HG02623 (cell line): ENCODE data around the gene IL5.
"Not testable (repeated sequence)": the region's sequence is repeated elsewhere in the genome, so short reads cannot be mapped to it uniquely, and the experiment has no call there.

Experiments
- ATAC-seq: cut with Tn5 transposase; IDR thresholded peaks from one replicate; pipeline ENCODE4 v1.9.1; 2021; ENCODE audit warnings: moderate library complexity; ENCODE audit not compliant: unreplicated experiment

IL5 gene

DNA sequence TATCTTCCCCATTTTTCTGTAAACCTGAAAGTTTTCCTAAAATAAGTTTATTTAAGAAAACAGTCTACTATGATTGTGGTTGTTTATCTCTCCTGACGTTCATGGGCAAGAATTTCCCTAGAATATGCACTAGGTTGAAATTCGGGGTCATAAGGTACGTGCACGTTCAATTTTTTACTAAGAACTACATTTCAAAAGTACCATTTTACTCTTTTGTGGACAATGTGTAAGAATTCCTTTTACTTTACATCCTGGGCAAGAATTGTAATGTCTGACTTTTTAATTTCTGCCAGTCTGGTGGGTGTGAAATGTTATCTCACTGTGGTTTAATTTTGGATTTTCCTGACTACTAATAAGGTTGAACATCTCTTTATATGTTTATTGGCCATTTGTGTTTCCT, 12.4 kb downstream of the IL5 start:
- ATAC-seq: no peak

DNA sequence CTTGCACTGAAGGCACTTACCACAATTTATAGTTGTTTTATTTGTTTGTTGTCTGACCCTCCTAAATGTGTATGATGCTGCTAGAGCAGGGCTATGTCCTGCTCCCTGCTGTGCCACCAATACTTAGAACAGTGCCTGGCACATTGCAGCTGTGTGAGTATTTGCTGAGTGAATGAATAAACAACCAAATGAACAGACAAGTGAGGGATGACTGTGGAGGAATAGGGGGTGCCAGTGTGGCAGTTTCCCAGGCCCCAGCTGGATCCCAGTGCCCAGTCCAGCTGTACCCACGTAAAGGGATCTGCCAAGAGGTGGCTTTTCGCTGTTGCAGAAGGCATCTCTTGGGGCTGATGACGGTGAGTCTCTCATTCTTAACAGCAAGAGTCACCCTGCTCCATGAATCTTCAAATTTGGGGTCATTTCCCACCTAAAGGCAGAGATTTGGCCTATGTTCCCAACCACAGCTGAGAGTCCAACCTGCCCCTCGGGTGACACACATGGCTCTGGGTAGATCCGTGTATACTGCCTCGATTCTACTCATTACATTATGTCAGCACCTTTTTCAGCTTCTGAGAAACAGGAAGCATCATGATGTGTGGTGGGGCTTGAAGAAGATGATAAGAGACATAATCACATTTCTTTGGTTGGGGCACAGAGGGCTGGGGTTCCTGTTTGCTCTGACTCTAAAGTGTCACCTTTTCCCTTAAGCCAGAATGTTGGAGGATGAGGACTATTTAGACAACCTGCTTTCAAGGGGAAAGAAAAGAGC, 14.3 kb downstream of the IL5 start:
- no peak for ATAC-seq

DNA sequence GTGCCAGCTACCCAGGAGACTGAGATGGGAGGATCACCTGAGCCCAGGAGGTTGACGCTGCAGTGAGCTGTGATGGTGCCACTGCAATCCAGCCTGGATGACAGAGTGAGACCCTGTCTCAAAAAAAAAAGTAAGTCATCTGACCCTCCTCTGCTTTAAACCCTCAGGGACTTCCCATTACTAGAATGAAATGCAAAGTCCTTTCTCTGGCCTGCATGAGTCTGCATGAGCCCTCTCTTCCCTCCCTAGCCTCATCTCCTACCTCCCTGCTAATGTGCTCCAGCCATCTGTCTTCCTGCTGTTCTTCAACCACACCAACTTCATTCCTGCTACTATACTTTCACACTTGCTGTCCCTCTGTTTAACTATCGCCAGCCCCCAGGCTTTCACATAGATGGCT, 15.3 kb downstream of the IL5 start:
- ATAC-seq: no peak

DNA sequence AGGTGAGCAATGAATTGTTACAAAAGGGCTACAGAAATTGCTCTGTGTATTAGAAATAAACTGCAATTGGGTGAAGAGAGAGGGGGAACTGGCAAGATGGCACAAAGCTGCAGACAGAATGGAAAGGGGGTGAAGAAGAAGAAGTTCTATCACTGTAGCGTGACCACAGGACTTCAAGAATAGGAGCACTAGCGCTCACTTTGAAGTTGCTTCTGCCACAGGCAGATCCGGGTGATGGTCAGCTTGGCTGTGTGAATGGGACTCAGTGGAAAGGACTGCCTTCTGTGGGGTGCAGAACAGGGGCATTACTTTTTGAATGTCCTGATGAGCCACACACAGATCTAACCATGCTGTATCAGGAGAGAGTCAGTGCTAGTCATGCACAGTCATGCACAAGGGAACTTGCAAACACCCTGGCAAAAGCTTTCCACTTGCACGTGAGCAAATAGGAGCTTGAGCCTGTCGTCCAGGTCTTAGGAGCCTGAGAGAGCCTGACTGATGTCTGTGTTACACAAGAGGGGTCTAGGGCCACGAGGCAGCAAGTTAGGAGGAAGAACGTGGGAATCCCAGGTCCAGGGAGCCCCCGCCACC, 16.3 kb downstream of the IL5 start:
- no peak for ATAC-seq

DNA sequence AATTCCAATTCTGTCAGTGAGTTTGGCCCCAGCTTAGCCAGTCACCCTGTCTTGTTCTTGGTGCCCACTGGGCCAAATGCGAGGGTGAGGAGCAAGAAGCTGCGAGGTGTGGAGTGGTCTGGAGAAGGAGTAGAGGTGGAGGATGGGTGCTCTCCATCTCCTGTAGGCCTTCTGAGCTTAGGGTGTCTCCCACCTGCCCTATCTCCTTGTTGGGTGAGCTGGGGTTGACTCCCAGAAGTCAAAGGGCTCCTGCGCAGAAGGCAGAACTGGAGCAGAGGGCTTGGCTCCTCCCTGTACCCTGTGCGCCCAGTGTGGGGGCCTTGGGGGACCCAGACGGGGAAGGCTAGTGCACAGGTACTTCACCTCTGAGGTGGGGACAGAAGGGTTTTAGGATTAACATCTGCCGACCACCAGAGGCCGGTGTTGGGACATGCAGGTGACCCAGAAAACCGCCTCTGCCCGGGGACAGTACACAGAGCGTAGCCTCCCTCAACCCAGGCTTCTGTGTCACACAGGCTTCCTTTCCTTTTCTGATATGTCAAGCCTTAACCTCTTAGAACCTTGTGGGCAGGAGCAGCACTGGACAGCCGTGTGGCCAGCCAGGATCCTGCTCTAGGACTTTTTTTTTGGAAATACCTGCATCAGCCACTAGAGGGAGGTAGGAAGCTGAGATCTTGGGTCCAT, 16.9 kb downstream of the IL5 start:
- peak; percentile 39 for ATAC-seq

DNA sequence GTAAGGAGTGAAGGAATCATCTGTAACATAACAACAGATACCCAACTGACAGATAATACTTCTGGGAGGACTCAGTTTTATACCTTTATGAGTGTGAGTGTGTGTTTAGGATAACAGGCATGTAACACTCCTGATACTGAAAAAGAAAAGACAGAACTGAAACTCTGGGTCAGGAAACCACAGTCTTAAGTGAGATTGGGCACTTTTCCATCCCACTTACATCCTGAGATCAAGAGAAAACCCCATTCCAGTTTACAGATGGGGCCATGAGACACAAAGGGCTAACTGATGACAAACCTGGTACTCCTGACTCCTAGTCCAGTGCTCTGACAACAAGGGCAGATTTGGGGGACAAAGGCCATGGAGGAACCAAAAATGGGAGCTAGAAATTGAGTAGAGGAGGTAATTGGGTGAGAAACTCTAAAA, 18.0 kb downstream of the IL5 start:
- peak; percentile 79 for ATAC-seq

DNA sequence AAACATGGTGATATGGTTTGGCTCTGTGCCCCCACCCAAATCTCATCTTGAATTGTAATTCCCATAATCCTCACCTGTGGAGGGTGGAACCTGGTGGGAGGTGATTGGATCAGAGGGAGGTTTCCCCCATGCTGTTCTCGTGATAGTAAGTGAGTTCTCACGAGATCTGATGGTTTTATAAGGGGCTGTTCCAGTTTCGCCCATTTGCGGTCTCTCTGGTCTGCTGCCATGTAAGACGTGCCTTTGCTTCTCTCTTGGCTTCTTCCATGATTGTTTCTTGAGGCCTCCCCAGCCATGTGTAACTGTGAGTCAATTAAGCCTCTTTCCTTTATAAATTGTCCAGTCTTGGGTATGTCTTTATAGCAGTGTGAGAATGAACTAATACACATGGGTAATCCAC, 18.4 kb downstream of the IL5 start:
- ATAC-seq: not testable (repeated sequence)

DNA sequence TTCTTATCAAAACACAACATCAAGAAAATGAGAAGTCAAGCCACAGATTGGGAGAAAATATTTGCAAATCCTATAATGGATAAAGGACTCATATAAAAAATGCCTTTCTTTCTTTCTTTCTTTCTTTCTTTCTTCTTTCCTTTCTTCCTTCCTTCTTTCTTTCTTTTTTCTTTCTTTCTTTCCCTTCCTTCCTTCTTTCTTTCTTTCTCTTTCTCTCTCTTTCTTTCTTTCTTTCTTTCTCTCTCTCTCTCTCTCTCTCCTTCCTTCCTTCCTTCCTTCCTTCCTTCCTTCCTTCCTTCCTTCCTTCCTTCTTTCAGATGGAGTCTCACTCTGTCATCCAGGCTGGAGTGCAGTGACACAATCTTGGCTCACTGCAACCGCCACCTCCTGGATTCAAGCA, 21.3 kb downstream of the IL5 start:
- ATAC-seq: not testable (repeated sequence)

DNA sequence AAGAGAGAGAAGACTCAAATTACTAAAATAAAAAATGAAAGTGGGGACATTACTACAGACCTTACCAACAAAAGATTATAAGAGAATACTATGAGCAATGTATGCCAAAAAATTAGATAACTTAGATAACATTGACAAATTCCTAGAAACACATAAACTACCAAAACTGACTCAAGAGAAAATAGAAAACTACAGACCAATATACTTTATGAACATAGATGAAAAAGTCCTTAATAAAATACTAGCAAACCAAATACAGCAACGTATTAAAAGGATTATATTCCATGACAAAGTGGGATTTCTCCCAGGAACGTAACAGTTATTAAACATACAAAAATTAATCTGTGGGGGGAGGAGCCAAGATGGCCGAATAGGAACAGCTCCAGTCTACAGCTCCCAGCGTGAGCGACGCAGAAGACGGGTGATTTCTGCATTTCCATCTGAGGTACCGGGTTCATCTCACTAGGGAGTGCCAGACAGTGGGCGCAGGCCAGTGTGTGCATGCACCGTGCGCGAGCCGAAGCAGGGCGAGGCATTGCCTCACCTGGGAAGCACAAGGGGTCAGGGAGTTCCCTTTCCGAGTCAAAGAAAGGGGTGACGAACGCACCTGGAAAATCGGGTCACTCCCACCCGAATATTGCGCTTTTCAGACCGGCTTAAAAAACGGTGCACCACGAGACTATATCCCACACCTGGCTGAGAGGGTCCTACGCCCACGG, 29.5 kb downstream of the IL5 start:
- ATAC-seq: not testable (repeated sequence)

DNA sequence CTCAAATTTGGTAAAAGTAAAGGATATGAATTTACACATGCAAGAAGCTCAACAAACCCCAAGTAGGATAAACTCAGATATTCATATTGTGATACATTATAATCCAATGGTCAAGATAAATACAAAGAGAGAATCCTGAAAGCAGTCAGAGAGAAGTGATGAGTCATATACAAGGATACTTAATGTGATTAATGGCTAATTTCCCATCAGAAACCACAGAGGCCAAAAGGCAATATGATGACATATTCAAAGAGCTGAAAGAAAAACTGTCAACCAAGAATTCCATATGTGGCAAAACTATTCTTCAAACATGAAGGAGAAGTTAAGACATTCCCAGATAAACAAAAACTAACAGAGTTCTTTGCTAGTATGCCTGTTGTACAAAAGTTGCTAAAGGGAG, 33.2 kb downstream of the IL5 start:
- no peak for ATAC-seq

DNA sequence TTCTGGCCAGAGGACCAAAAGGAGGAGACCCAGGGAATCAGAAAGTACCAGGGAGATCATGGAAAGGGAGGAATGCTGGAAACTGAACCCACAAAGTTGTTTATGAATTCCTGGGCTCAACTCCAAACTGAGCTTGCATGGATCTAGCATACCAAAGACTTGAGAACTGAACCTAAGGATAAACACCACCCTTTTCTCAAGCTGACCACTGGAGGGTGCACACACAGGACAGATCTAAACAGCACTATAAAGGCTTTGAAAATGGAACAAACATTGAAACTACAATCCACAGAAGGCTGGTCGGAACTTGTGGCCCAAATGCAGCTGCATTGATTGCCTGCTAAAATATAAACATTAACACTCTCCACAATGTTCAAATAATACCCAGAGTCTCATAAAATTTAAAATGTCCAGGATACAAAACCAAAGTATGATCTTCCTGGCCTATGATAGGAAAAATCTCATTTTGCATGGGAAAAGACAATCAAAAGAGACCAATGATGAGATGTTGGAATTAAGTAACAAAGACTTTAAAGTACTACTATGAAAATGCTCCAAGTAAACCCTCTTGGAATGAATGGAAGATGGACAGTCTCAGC, 37.1 kb downstream of the IL5 start:
- ATAC-seq: no peak

DNA sequence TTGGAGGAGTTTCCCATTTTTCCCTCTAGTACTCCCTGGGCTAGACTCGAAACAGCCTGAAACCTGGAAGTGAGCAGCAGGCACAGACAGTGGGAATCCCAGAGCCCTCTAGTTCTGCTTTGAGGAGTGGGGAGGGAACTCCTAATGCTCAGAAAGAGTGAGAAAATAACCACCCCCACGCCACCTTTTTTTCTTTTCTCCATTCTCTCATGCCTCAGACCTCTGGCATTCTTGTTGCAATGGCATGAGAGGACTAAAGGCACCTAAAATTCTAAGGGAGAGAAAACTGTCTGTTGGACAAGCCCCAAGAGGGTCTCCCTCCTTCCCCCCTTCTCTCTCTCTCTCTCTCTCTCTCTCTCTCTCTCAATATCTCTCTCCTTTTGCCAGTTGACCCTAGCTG, 37.7 kb downstream of the IL5 start:
- no peak for ATAC-seq

DNA sequence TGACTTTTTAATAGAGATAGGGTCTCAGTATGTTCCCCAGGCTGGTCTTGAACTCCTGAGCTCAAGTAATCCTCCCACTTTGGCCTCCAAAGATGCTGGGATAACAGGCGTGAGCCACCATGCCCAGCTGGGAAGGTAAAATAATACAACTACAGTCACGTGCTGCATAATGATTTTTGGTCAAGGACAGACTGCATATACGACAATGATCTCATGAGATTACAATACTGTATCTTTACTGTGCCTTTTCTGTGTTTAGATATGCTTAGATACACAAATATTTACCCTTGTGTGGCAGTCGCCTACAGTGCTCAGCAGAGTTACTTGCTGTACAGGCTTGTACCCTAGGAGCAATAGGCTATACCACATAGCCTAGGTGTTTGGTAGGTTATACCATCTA, 38.6 kb downstream of the IL5 start:
- no peak for ATAC-seq

DNA sequence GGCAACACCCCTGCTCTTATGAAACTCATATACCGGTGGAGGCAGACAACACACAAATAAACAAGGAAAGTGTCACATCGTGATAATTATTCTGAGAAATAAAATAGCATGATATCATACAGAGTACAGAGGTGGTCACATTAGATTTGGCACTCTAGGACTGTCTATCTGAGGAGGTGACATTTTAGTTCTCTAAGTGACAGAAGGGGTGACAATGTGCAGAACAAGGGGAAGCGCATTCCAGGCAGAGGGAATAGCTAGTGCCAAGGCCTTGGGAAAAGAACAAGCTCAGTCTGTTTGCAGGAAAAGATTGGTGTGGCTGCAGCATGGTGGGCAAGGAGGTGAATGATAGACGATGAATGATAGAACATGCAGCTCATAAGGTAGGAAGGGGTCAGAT, 40.1 kb downstream of the IL5 start:
- ATAC-seq: no peak

DNA sequence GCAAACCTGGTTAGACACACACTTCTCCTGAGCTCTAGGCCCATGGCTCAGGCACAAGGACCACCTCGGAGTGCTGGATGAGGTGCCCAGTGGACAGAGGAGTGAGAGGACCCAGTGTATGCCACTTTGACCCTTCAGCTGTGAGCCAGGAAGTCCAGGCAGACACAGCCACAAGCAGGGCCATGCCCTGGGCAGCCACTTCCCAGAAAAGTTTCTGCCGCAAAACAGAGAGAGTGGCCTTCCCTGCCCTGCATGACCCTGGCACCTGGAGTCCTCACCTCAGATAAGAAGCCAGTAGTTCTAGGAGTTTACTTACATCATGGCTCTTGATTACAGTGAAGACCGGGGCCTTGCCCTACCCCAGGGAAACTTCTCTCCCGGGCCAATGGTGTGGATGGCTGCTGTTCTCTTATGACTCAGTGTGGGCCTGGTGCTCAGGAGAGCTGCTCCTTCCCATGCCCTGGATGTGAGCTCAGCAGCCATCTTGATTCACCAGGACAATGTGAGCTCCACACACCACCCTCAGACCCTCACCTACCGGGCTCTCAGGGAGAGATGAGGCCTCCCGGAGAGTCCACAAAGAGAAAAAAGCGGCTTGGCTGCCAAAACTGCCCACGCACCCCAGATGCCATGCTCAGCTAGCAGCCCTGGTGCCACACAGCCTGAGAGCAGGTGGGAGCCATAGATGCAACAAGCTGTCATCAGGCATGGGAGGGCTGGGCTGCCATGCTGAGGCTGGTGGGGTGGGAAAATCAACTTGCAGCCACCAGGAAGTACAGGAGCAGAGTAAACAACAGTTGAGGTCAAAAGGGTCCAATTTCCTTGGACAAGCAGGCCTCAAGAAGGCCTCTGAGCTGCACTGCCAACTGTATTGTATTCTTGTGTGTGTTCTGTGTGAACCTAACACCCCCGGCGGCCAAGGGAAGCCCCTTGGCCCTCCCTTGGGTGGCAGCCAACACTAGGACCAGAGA, 41.1 kb downstream of the IL5 start:
- no peak for ATAC-seq

DNA sequence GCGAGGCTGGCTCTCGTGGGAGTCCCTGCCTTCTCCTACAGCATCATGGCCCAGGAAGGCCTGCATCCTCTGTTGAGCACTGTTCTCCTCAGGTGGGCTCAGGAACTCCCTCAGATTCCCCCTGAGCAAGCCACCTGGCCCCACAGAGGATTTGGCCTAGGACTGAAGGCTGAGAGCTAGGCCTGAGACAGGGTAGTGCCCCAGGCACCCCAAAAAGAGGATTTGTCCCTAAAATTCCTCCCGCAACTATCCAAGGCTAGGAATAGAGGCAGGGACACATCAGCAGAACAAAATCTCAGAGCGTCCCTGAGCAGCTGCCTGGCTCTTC, 41.7 kb downstream of the IL5 start:
- ATAC-seq: no peak

DNA sequence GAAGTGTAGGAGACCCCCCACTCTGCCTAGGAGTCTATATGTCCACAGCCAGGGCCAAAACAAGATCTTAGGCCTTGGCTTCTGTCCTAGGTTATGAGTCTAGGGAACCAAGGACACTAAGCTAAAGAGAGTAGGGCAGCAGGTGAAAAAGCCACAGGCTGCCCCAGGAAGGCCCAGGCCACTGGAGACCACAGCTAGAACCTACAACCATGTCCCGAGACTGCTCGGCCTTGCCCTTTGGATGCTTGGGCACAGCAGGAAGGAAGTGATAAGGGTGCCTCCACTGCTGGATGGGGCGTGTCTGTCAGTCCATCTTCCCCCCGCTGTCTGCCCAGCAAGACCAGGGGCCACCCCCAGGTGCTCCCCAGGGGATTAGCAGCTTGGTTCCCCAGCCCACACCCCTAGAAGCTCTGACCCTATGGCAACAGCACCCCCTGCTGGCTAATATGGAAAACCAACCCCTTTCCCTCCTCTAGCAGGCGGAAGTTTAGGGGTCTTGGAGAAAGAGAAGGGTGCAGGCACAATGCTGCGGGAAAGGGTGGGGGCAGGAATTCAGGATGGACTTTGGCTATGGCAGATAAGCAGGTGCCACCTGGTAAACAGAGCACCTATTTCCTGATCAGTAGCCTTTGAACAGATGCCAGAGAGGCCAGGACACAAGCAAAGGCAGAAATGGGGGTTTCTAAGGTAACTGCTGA, 42.2 kb downstream of the IL5 start:
- ATAC-seq: no peak

DNA sequence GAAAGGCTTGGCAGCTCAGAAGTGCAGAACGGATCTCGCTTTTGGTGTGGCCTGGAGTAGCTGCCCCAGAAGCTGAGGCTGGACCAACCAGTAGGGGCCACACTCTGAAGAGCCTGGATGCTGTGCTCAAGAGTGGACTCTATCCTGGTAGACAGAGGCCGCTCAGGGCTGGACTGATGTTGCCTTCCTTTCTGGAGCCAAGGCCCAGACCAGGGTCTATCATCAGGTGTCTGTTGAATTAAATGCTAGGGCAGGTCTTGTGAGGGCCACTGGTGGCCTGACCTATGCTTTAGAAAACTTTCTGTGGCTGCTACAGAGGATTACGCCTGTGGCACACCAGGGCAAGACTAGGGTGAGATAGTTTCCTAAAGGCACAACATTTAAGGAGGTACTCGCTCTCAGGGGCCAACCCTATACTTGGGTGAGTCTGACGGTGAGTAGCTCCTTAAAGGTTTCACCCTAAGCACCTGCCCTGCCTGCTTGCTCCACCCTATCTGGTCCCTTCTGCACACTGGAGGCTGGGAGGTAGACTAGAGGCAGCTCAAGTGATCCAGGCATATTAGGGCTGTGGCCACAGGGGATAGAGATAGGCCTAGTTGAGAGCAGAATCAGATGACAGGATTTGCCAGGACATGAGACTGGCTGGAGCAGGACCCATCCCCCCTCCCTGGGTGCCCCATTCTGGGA, 42.9 kb downstream of the IL5 start:
- ATAC-seq: no peak
